ENCODE results near the gene ANKRD33B. TPM values are rescaled to one million over a fixed set of nuclear protein-coding genes. Genes with fewer than 3 reads are reported as not detected.
A peak's percentile ranks its signal among the peaks of the same experiment; 100 is the strongest.

Gene ANKRD33B
- total RNA-seq, 1 donor from 2014 or later, result 170 TPM

DNA sequence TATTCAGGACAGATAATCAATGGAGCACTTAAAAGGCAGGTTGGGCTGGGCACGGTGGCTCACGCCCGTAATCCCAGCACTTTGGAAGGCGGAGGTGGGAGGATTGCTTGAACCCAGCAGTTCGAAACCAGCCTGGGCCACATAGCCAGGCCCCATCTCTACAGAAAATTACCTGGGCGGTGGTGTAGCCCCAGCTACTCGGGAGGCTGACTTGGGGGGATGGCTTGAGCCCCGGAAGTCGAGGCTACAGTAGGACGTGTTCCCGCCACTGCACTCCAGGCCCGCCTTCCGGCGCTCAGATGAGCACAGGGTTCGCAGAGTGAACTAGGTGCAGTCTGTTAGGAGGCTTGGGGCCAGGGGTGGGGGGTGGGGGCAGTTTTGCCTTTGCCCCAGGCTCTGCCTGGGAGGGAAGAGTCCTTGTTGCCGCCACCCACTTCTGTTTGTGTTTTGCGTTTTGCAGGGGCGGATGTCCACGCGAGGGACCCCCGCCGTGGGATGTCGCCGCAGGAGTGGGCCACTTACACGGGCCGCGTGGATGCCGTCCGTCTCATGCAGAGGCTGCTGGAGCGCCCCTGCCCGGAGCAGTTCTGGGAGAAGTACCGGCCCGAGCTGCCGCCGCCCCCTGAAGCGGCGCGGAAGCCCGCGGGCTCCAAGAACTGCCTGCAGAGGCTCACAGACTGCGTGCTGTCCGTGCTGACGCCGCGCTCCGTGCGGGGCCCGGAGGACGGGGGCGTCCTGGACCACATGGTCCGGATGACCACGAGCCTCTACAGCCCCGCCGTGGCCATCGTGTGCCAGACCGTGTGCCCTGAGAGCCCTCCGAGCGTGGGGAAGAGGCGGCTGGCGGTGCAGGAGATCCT lies 85.2 kb downstream of the ANKRD33B start:
- DNase-seq (peak; percentile 15), ATAC-seq (ENCODE audit: low read depth) (no peak)
- H3K4me1 Mint-ChIP-seq, result peaks cover 24% of the 10 kb centered on the region
- no peak overlapping the region for H3K27ac Mint-ChIP-seq
- peaks cover 64% of the 10 kb centered on the region for H3K36me3 Mint-ChIP-seq (ENCODE audit: low read depth)
- intact Hi-C loops (cut with micrococcal nuclease), result no loop called here
- H3K4me3 Mint-ChIP-seq, result no peak overlapping the region
- H3K27me3 Mint-ChIP-seq, result no peaks in the 10 kb centered on the region
- ChIA-PET CTCF (no interaction called here), POLR2A (no interaction called here)
- TF ChIP-seq, protein P1, sequence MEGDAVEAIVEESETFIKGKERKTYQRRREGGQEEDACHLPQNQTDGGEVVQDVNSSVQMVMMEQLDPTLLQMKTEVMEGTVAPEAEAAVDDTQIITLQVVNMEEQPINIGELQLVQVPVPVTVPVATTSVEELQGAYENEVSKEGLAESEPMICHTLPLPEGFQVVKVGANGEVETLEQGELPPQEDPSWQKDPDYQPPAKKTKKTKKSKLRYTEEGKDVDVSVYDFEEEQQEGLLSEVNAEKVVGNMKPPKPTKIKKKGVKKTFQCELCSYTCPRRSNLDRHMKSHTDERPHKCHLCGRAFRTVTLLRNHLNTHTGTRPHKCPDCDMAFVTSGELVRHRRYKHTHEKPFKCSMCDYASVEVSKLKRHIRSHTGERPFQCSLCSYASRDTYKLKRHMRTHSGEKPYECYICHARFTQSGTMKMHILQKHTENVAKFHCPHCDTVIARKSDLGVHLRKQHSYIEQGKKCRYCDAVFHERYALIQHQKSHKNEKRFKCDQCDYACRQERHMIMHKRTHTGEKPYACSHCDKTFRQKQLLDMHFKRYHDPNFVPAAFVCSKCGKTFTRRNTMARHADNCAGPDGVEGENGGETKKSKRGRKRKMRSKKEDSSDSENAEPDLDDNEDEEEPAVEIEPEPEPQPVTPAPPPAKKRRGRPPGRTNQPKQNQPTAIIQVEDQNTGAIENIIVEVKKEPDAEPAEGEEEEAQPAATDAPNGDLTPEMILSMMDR (IDR thresholded peaks at IDR 0.05), result no peak
- no peaks in the 10 kb centered on the region for H3K9me3 Mint-ChIP-seq

DNA sequence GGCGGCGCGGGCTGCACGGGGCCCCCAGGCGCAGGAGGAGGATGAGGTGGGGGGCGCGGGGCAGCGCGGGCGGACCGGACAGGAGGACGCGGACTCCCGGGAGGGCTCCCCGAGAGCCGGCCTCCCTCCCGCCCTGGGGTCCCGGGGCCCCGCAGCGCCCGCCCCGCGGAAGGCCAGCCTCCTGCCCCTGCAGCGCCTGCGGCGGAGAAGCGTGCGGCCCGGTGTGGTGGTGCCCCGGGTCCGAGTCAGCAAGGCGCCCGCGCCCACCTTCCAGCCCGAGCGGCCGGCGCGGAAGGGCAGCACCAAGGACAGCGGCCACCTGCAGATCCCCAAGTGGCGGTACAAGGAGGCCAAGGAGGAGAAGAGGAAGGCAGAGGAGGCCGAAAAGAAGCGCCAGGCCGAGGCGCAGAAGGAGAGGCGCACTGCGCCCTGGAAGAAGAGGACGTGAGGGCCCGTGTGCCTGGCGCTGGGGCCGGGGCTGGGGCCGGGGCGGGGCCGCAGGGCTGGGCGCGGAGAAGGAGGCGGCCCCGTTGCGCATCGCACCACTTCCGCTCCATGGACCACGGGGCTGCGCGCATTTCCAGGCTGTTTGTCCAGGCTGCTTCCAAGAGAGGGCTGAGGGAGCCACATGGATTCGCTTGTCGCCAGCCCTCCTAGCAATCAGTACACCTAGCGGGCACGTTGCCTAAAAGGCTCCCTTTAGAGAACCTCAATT lies 86.0 kb downstream of the ANKRD33B start:
- intact Hi-C loops (cut with micrococcal nuclease), result no loop called here
- Mint-ChIP-seq H3K36me3 (ENCODE audit: low read depth) (peaks cover 69% of the 10 kb centered on the region), H3K27ac (no peak overlapping the region), H3K4me3 (no peak overlapping the region), H3K27me3 (no peaks in the 10 kb centered on the region), H3K4me1 (peaks cover 16% of the 10 kb centered on the region), H3K9me3 (no peaks in the 10 kb centered on the region)
- ChIA-PET POLR2A (no interaction called here), CTCF (no interaction called here)
- DNase-seq (peak; percentile 11), ATAC-seq (ENCODE audit: low read depth) (no peak)
- TF ChIP-seq, protein P1 (IDR thresholded peaks at IDR 0.05), result no peak

DNA sequence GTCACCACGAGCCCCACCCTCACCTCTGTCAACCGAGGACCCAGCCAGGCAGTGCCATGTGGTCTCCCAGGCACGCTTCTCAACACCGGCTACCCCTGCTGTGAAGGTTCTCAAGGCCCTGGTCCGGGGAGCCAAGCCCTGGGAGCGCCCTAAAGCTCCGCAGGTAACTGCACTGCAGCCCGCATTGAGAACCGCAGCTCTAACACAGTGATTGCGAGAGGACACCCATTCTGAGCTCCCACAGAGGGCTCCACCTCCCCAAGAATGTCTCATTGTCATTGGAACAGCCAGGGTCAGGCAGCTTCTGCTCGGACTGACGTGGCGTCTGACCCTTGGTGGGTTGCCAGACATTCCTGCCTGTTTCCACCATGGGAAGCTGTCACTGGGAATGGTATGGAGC lies 88.3 kb downstream of the ANKRD33B start:
- Mint-ChIP-seq H3K36me3 (ENCODE audit: low read depth) (peaks cover 76% of the 10 kb centered on the region), H3K27me3 (no peaks in the 10 kb centered on the region), H3K9me3 (no peaks in the 10 kb centered on the region), H3K4me3 (no peak overlapping the region), H3K27ac (no peak overlapping the region), H3K4me1 (peaks cover 10% of the 10 kb centered on the region)
- CTCF ChIA-PET, result no interaction called here
- POLR2A ChIA-PET, result interaction anchor here (1.3 kb wide), 1 partner anchor 16 kb away, joined by 3 read pairs; no protein-coding TSS in a partner anchor
- TF ChIP-seq, protein P1 (IDR thresholded peaks at IDR 0.05), result no peak
- ATAC-seq (ENCODE audit: low read depth) (no peak), DNase-seq (peak; percentile 13)
- intact Hi-C loops (cut with micrococcal nuclease), result no loop called here

DNA sequence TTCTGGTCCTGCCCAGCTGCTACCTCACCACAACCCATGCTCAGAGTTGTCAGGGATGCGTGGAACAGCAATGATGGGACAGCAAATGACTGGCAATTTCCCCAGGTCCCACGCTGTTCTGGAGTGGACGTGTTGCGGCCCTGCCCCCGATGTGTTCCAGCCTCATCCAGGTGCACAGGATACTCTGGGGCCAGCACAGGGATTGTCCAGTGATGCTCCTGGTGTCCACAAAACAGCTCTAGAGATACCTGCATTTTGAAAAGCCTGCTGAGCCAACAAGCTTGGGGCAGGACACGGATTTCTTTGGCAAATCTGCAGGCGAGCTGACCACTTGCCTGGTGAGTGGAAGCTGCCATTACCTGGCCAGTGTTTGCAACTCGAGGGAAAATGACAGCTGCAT lies 88.7 kb downstream of the ANKRD33B start:
- intact Hi-C loops (cut with micrococcal nuclease), result no loop called here
- DNase-seq (no peak), ATAC-seq (ENCODE audit: low read depth) (no peak)
- ChIA-PET POLR2A (interaction anchor here (1.3 kb wide), 1 partner anchor 17 kb away, joined by 3 read pairs; no protein-coding TSS in a partner anchor), CTCF (no interaction called here)
- Mint-ChIP-seq H3K27me3 (no peaks in the 10 kb centered on the region), H3K4me1 (peaks cover 10% of the 10 kb centered on the region), H3K27ac (no peak overlapping the region), H3K4me3 (no peak overlapping the region), H3K9me3 (no peaks in the 10 kb centered on the region), H3K36me3 (ENCODE audit: low read depth) (peaks cover 71% of the 10 kb centered on the region)
- TF ChIP-seq, protein P1 (IDR thresholded peaks at IDR 0.05), result no peak

DNA sequence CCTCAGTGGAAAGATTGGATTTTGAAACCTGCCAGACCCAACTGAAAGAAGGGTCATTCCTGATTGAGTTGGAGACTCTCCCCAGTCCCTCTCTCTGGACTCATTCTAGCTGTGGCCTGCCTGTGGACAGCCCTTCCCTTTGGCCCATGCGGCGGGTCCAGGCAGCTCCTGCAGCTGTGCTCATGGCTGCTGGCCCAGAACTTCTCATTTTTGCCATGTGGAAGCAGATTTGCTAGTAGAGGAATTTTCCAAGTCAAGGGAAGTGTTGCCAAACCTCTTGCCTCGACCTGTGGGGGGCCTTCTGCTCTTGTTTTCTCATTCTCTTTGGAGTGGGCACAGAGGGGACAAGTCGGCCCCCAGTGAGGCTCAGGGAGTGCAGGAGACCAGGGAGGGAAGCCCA lies 89.2 kb downstream of the ANKRD33B start:
- intact Hi-C loops (cut with micrococcal nuclease), result no loop called here
- ChIA-PET POLR2A (interaction anchor here (1.3 kb wide), 1 partner anchor 17 kb away, joined by 3 read pairs; no protein-coding TSS in a partner anchor), CTCF (no interaction called here)
- H3K9me3 Mint-ChIP-seq, result no peaks in the 10 kb centered on the region
- no peak overlapping the region for H3K27ac Mint-ChIP-seq
- peaks cover 69% of the 10 kb centered on the region for H3K36me3 Mint-ChIP-seq (ENCODE audit: low read depth)
- DNase-seq, result peak; percentile 12
- TF ChIP-seq, protein P1 (IDR thresholded peaks at IDR 0.05), result no peak
- no peak overlapping the region for H3K4me3 Mint-ChIP-seq
- H3K4me1 Mint-ChIP-seq, result peaks cover 10% of the 10 kb centered on the region
- no peak for ATAC-seq (ENCODE audit: low read depth)
- no peaks in the 10 kb centered on the region for H3K27me3 Mint-ChIP-seq

Data from activated B cell treated with CpG ODN at 0.5 μM for 24 hours (primary cell).